GM12892 (cell line): ENCODE measurements around the gene TNPO3.
"Not testable (repeated sequence)": the region's sequence is repeated elsewhere in the genome, so short reads cannot be mapped to it uniquely, and the experiment has no call there.

Experiments
- DNase-seq: peaks from one replicate; pipeline ENCODE4 v3.0.0; 2011; ENCODE audit not compliant: insufficient read length
- FAIRE-seq: peaks from 2 replicates; lab custom pipeline; 2011; peaks lifted over from hg19 to GRCh38; lab: Jason Lieb, UNC
- POLR2A ChIP-seq: IDR thresholded peaks from 2 replicates; pipeline ENCODE4 v1.6.1; 2011; ENCODE audit warnings: low read depth, low read length, control low read depth
- POLR2AphosphoS5 ChIP-seq: IDR thresholded peaks from 2 replicates; pipeline ENCODE4 v1.6.1; 2011; ENCODE audit warnings: low read depth, low read length, control low read depth
- TAF1 ChIP-seq: IDR thresholded peaks from 2 replicates; pipeline ENCODE4 v1.6.1; 2011; ENCODE audit warnings: low read depth, mild to moderate bottlenecking, control low read depth, low read length, borderline replicate concordance

The TNPO3 gene

GRCh38 chr7:128920913-128921582 lies 133.9 kb downstream of the TNPO3 start:
- FAIRE-seq (peak; percentile 62), DNase-seq (no peak)
- TF ChIP-seq POLR2AphosphoS5 (no peak), TAF1 (no peak), POLR2A (no peak)

DNA sequence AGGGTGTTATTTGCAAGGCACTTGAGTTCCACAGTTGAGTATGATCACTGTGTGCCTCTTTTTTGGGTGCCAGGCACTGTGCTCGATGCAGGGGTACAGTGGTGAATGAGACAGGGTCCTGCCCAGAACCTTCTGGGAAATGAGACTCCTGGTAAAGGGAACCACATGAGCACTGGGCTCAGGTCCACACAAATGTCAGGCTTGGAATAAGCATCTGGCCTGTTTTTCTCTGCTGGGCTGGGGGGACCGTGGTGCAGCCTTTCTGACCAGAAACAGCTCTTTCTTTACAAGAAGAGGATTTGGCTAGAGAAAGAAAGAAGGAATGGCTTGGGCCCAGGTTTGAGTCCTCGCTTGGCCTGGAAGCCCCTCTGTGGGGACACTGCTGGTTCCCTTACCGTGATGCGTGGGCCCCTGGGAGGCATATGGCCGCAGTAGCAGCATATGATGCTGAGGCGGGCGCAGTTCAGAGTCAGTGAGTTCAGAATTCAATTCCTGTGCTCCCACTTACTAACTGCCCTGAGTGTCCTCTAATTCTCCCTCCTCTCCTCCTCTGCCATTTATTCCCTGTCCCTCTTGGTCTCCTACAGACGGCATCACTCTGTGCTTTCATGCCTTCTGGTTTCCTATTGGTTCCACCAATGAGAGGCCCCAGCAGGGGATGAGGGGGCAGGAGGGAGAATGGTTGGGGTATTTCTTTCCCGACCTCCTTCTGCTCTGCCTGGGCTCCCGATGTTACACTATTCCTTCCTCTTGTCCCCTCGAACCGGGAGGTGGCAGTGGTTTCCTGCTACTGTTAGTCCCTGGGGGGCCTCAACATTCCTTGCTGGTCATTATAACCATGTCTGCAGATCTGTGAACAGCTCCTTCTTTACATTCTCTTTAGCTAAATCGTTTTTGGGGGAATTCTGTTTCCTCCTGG lies 134.8 kb downstream of the TNPO3 start:
- TF ChIP-seq TAF1 (no peak), POLR2A (no peak), POLR2AphosphoS5 (no peak)
- no peak for FAIRE-seq

GRCh38 chr7:128919241-128919640 lies 135.7 kb downstream of the TNPO3 start:
- DNase-seq (no peak), FAIRE-seq (no peak)
- no peak for TF ChIP-seq POLR2AphosphoS5
- no peak for TF ChIP-seq TAF1
- no peak for TF ChIP-seq POLR2A

More for the DNA sequence above, 134.8 kb downstream of the TNPO3 start:
- no peak for DNase-seq

GRCh38 chr7:128918016-128918665 lies 136.8 kb downstream of the TNPO3 start:
- FAIRE-seq: no peak

GRCh38 chr7:128917122-128917521 lies 137.8 kb downstream of the TNPO3 start:
- peak; percentile 90 for FAIRE-seq
- no peak for DNase-seq
- TF ChIP-seq TAF1 (no peak), POLR2AphosphoS5 (no peak), POLR2A (no peak)

More at GRCh38 chr7:128918016-128918665, 136.8 kb downstream of the TNPO3 start:
- TF ChIP-seq TAF1: no peak
- no peak for TF ChIP-seq POLR2A
- TF ChIP-seq POLR2AphosphoS5: no peak
- DNase-seq: no peak

- FAIRE-seq: no peak
- DNase-seq: no peak
- TF ChIP-seq POLR2AphosphoS5: no peak
- TF ChIP-seq POLR2A: no peak
- no peak for TF ChIP-seq TAF1
Observed at GRCh38 chr7:128916643-128916915, 138.3 kb downstream of the TNPO3 start.

DNA sequence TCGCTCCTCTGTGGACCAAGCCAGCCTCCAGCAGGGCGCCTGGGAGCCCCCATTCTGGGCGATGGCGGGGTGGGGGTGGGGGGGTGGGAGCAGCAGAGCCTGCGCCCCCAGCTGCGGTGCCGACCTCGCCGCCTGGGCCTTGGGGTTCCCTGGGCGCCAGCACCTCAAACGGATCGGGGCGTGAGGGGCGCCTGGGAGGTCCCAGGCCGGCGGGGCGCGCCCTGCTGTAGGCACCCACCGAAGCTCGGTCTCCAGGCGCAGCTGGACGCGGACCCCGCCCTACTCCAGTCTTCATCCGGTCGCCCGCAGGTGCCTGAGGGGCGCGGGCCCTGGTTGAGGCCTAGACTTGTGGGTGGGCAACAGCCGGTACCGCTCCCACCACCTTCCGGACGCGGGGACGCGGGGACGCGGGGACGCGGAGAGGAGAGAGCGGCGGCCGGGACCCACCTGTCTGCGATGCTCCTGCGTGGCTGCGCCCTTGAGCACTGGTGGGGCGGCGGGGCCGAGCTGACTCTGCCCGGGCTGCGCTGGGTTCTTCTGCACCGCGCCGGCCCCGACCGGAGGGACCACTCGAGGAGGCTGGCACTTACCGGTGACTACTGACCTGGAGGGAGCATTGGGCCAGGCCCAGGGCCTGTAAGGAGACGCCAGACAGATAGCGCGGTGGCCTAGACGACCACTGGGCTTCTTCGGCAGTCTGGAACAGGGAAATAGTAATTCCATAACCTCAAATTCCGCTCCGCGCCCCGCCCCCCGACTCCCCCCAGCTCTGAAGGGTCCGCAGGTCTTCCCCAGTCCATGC lies 138.9 kb downstream of the TNPO3 start:
- no peak for TF ChIP-seq POLR2AphosphoS5
- TF ChIP-seq TAF1: no peak
- no peak for TF ChIP-seq POLR2A
- FAIRE-seq: no peak
- DNase-seq: no peak

DNA sequence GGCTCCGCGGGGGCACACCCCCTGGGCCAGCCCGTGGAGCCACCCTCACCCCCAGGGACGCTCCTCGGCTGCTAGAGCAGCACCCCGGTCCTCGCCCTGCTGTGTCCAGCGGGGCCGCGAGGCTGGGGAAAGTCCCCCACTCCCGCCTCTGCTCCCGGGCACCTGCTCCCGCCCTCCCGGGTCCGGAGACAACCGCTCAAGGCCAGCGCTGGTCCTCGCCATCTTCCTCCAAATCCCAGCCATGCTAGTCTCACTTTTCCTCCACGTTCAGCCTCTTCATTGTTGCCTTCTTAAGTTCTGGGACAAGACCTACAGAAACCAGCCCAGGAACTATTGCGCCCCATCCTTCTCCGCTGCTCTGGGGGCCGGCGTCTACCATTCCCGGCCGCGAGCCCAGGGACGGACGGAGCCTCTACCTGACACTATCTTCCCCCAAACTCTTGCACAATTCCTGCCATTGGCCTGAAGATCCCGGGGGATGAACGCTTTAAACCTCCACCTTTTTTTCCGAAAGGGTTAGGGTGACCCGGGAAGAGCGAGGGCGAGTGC lies 139.6 kb downstream of the TNPO3 start:
- peak; percentile 76 for FAIRE-seq
- TF ChIP-seq TAF1: no peak
- TF ChIP-seq POLR2AphosphoS5: no peak
- TF ChIP-seq POLR2A: no peak
- no peak for DNase-seq

- FAIRE-seq: peak; percentile 81
- DNase-seq: no peak
- TF ChIP-seq POLR2A: no peak
- no peak for TF ChIP-seq POLR2AphosphoS5
- no peak for TF ChIP-seq TAF1
Observed at GRCh38 chr7:128914566-128915151, 140.3 kb downstream of the TNPO3 start.

DNA sequence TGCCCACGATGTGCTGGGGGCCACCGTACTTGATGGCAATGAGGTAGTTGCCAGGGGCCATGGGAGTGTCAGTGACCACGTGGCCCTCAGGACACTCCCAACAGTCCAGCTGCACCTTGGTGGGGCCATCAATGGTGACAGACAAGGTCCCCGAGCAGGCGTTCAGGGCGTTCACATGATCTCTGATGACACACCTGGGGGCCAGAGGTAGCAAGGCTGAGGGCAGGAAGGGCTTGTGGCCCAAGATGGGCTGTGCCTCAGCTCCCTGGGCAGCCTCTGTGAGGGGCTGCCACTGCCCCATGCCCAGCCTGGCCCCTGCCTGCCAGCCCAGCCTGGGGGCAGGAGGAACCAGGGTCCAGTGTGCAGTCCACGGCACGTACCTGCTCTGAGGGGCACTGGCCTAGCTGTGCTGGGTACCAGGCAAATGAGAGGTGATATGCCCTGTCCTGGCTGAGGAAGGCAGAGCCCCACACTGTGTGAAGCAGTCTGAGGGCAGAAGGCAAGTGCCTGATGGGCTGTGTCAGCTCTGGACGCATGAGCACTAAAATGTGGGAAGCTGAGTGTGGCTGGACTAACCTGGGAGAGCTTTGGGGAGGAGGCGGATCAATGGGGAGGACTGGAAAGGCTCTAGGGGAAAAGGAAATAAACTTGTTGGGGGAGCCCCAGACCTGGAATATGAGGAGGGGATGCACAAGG lies 140.9 kb downstream of the TNPO3 start:
- FAIRE-seq (no peak), DNase-seq (no peak)
- TF ChIP-seq POLR2A (no peak), TAF1 (no peak), POLR2AphosphoS5 (no peak)

GRCh38 chr7:128912709-128913495 lies 142.0 kb downstream of the TNPO3 start:
- FAIRE-seq: peak; percentile 78
- DNase-seq: not testable (repeated sequence)
